ENCODE data around the gene SEPTIN12. TPM values are rescaled to one million over a fixed set of nuclear protein-coding genes. Genes with fewer than 3 reads are reported as not detected.

SEPTIN12 gene
- total and polyA plus RNA-seq, 2 donors (not counting 3 experiments of a cell fraction or from before 2014, with no cell fraction given), result not detected

DNA sequence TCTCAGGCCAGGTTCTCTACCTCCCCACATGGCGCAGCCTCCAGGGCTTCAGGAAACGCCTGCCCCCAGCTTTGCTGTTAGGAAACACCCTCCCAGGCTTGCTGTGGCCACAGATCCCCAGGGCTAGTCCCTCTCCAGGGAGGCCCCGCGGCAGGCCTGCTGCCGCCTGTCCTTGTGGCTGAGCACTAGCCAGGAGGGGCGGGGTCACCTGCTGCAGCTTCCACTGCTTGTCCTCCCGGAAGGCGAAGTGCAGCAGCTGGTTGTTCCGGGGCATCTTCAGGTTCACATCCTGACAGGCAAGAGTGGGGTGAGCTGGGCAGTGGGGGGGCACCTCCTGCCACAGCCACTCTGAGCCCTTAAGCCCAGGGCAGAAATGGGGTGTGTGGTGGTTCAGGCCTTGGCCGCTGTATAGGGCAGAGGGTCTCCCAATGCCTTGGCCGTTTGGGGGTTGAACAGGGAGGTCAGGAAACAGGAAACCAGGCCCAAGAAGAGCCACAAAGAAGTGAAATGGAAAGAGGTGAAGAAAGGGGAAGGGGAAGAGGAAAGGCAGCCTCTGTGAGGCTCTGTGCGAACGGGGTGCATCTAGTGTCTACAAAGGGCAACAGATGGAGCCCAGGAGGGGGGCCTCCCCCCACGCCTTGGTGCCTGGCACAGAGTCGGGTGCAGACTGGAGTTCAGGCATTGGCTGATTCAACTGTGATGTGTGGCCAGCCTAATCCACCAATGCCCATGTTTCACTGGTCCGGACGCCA is 12.3 kb upstream of the SEPTIN12 start:
- no TSS peak for BruUV-seq (replicated peaks)
- Histone ChIP-seq H2AFZ (ENCODE audit: low read depth, low read length) (no peak overlapping the region), H3K9me1 (replicated peaks; ENCODE audit: control insufficient read depth, extremely low read depth, insufficient read depth, low read length) (no peaks in the 10 kb centered on the region), H3K36me3 (ENCODE audit: control insufficient read depth in 2 of 2, extremely low read depth in 1 of 2, insufficient read depth in 2 of 2, low read length in 2 of 2) (peaks cover 0 to 5% of the 10 kb centered on the region in 2 experiments), H3K27ac (ENCODE audit: insufficient read depth, low read depth, low read length) (no peak overlapping the region), H3K27me3 (ENCODE audit: control insufficient read depth in 2 of 2, insufficient read depth in 2 of 2, low read length in 2 of 2) (no peaks in the 10 kb centered on the region), H4K20me1 (replicated peaks; ENCODE audit: control insufficient read depth, extremely low read depth, insufficient read depth, low read length) (no peaks in the 10 kb centered on the region), H3K4me2 (ENCODE audit: insufficient read depth, low read length) (no peak overlapping the region), H3K4me1 (ENCODE audit: control insufficient read depth, extremely low read depth, insufficient read depth, low read length) (peaks cover 7% of the 10 kb centered on the region), H3K9me3 (replicated peaks; ENCODE audit: control insufficient read depth, insufficient read depth, low read length) (no peaks in the 10 kb centered on the region), H3K9ac (replicated peaks; ENCODE audit: extremely low read depth, insufficient read depth, low read length) (no peak overlapping the region), H3K4me3 (replicated peaks in 1 of 3; ENCODE audit: insufficient read depth in 1 of 3, low read depth in 1 of 3, low read length in 3 of 3) (no peak overlapping the region), H3K79me2 (ENCODE audit: control insufficient read depth, insufficient read depth, low read length) (no peaks in the 10 kb centered on the region)
- intact Hi-C loops (cut with micrococcal nuclease), result no loop called here
- TF ChIP-seq POLR2A (IDR thresholded peaks at IDR 0.05; ENCODE audit: low read depth, low read length), result no peak
- no peak for TF ChIP-seq POLR2AphosphoS5 (IDR thresholded peaks at IDR 0.05; ENCODE audit: insufficient read depth, low read depth, low read length)
- TF ChIP-seq GATA2 (IDR thresholded peaks at IDR 0.05; ENCODE audit: insufficient read depth, insufficient read length, low read depth, low read length), result no peak
- TF ChIP-seq, protein P1, sequence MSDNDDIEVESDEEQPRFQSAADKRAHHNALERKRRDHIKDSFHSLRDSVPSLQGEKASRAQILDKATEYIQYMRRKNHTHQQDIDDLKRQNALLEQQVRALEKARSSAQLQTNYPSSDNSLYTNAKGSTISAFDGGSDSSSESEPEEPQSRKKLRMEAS (IDR thresholded peaks at IDR 0.05; ENCODE audit: insufficient read depth, insufficient read length), result no peak
- no peak for TF ChIP-seq FOS (IDR thresholded peaks at IDR 0.05; ENCODE audit: borderline replicate concordance, insufficient read depth, low read length)
- TF ChIP-seq EZH2 (IDR thresholded peaks at IDR 0.05; ENCODE audit: borderline replicate concordance, low read depth, low read length, severe bottlenecking), result no peak
- TF ChIP-seq, protein P2, sequence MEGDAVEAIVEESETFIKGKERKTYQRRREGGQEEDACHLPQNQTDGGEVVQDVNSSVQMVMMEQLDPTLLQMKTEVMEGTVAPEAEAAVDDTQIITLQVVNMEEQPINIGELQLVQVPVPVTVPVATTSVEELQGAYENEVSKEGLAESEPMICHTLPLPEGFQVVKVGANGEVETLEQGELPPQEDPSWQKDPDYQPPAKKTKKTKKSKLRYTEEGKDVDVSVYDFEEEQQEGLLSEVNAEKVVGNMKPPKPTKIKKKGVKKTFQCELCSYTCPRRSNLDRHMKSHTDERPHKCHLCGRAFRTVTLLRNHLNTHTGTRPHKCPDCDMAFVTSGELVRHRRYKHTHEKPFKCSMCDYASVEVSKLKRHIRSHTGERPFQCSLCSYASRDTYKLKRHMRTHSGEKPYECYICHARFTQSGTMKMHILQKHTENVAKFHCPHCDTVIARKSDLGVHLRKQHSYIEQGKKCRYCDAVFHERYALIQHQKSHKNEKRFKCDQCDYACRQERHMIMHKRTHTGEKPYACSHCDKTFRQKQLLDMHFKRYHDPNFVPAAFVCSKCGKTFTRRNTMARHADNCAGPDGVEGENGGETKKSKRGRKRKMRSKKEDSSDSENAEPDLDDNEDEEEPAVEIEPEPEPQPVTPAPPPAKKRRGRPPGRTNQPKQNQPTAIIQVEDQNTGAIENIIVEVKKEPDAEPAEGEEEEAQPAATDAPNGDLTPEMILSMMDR (IDR thresholded peaks at IDR 0.05; ENCODE audit: extremely low read depth in 1 of 2, insufficient read depth in 1 of 2, low read depth in 1 of 2, low read length in 2 of 2), result no peak
- no peak for TF ChIP-seq MYC (IDR thresholded peaks at IDR 0.05; ENCODE audit: low read depth, low read length)
- TF ChIP-seq JUN (IDR thresholded peaks at IDR 0.05; ENCODE audit: borderline replicate concordance, insufficient read depth, insufficient read length, low read depth), result no peak
- FAIRE-seq (no peak), DNase-seq (ENCODE audit: low read depth, low spot score) (no peak)
- CTCF ChIA-PET, result interaction anchor here (2.1 kb wide), 1 partner anchor 12 kb away, joined by 5 read pairs; the partner anchor contains the start of gene SEPTIN12
- dilution Hi-C loops (cut with MboI; ENCODE audit: extremely low pct_ligation_motif_present, low sequenced_read_pairs), result no loop called here
- POLR2A ChIA-PET, result no interaction called here

Measured in endothelial cell of umbilical vein (primary cell).